HG02943 (cell line): ENCODE results near the gene TRIM46.

Experiments used
- ATAC-seq: cut with Tn5 transposase; IDR thresholded peaks from one replicate; pipeline ENCODE4 v1.9.1; 2021; ENCODE audit warnings: mild to moderate bottlenecking, low read depth, moderate library complexity; ENCODE audit not compliant: unreplicated experiment

TRIM46 gene

DNA sequence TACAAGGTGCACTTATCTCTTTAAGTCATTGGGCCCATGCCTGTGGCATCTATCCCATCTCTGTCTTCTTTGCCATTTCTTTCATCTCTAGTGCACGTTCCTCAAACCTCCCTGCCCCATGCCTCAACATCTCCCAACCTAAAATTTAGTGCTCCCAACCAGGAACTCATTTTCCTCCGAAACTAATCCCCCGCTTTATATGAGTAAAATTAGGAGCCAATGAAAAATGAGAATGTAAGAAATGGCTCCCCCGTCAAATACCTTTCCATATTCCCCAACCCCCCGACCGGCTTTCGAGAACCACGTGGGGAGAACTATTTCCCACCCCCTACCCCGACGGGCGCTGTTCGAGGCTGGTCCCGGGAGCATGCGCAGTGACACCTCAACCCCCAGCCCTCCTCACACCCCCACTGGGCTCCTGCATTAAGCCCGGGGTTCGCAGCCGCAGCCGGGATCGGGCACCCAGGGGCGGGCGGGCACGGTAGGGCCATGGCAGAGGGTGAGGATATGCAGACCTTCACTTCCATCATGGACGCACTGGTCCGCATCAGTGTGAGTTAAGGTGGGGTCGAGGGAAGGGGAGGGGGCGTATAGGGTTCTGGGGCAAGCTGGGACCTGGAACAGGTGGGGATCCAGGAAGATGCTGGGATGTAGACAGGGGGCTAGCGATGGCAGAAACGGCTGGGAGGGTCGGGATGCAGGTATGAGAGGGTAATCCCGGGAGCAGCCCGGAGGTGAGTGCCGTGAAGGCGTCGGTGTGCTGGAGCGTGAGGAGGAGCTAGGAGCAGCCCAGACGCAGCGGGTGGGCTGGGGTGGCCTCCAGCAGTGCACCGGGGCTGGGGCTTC, at the start of gene TRIM46:
TRIM46 (plus strand) TSS at position 372 of the 846 bp plus-strand sequence; CDS start at position 490, 118 bp downstream.
- ATAC-seq: no peak

GRCh38 chr1:155124503-155125463, 48.9 kb upstream of the TRIM46 start:
- no peak for ATAC-seq

GRCh38 chr1:155125511-155125945, 48.1 kb upstream of the TRIM46 start:
- no peak for ATAC-seq

DNA sequence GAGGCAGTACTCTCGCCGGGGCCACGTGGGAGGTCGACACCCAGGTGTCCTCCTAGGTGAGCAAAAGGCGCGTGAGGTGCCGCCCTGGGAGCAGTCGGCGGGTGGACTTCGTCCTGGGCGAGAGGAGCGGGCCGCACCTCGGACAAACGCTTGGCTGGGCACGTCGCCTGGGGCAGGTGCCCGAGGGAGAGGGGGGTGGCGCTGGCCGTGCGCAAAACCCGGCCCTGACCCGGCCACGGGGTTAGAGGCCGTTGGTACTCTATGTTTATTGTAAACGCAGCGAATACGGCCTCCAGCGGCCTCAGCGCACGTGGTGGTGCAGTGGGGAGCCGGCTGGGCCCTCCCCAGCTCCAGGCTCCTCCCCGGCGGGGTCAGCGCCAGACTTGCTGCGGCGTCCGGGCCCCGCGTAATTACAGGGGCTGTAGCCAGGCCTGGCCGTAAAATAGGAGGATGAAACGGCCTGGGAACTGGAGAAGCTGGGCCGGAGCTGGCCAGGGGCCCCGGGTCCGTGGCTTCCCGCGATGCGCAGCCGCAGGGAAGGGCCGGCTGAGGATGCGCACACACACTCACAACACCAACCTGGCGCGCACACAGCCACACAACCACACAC, 47.6 kb upstream of the TRIM46 start:
- no peak for ATAC-seq

GRCh38 chr1:155126556-155127104, 47.0 kb upstream of the TRIM46 start:
- no peak for ATAC-seq

DNA sequence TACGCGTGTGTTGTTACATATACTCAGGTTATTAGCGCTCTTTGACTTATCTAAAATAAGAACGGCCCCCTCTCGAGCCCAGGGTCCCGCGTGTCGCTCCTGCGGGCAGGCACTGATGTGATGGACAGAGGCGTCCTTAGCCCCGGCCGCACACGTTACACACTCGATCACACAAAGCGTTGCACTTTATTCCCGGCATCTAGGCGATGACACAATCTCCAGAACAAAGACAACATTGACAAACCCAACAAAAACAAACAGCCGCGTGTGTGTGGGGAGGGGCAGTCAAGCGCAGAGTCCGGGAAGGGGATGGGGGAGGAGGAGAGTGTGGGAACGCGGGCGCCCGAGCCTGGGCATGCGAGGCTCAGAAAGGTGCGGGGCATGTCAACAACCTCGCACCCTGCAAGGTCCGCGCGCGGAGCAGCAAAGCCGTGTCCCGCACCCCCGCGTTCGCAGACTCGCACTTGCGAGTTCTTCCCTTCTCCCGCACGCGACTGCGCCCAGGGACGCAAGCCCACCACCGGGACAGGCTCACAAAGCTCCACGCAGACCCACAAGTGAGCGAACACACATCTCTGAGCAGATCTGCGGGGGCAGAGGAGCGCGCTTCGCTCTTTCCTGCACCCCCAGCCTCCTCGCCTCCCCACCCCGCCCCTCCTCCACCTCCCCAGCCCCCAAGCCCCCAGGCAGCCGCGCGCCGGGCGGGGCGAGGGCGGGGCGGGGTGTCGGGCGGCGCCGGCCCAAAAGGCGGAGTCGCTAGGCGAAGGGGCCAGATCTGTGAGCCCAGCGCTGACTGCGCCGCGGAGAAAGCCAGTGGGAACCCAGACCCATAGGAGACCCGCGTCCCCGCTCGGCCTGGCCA, 46.3 kb upstream of the TRIM46 start, which contains the start of gene EFNA1:
EFNA1 (plus strand) TSS at position 772 of the 862 bp plus-strand sequence. CDS start 102 bp downstream, outside the sequence.
- ATAC-seq: no peak

GRCh38 chr1:155127967-155128754, 45.5 kb upstream of the TRIM46 start:
- ATAC-seq: no peak

GRCh38 chr1:155128755-155129473, 44.7 kb upstream of the TRIM46 start:
- no peak for ATAC-seq

GRCh38 chr1:155130272-155131006, 43.2 kb upstream of the TRIM46 start:
- no peak for ATAC-seq

DNA sequence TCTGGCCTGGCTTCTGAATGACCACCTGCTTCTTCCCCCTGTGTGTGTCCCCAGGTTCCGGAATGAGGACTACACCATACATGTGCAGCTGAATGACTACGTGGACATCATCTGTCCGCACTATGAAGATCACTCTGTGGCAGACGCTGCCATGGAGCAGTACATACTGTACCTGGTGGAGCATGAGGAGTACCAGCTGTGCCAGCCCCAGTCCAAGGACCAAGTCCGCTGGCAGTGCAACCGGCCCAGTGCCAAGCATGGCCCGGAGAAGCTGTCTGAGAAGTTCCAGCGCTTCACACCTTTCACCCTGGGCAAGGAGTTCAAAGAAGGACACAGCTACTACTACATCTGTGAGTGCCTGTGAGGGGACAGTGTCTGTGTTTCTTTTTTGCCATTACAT, 42.4 kb upstream of the TRIM46 start:
- no peak for ATAC-seq

DNA sequence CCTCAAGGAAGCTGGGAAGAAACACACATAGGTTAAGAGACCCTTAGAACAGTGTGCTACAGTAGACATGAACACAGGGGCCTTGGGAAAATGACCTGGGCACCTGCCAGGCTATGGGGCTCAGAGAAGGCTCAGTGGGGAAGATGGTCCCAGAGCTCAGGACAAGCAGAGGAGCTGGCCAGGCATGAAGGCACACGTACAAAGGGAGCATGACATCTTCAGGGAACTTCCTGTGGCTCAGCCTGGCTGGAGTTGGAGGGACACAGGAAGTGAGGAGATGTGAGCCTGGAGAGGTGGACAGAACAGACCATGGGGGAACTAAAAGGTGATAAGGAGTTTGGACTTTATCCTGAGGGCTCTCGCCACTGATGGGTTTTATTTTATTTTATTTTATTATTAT, 41.8 kb upstream of the TRIM46 start:
- no peak for ATAC-seq

DNA sequence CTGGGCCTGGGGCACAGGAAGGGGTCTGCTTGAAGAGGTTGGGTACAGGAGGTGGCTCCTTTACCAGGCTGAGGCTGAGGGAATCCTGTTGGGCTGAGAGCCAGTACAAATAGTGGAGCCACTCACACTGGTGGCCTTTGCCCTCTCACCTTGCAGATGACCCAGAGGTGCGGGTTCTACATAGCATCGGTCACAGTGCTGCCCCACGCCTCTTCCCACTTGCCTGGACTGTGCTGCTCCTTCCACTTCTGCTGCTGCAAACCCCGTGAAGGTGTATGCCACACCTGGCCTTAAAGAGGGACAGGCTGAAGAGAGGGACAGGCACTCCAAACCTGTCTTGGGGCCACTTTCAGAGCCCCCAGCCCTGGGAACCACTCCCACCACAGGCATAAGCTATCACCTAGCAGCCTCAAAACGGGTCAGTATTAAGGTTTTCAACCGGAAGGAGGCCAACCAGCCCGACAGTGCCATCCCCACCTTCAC, 39.8 kb upstream of the TRIM46 start:
- no peak for ATAC-seq

- no peak for ATAC-seq
Observed at GRCh38 chr1:155134322-155134721, 39.3 kb upstream of the TRIM46 start.

- no peak for ATAC-seq
Observed at GRCh38 chr1:155134880-155135414, 38.7 kb upstream of the TRIM46 start.

GRCh38 chr1:155135415-155136028, 38.1 kb upstream of the TRIM46 start, which contains the start of gene SLC50A1:
Gene SLC50A1 (plus strand): TSS chr1:155135852. CDS start chr1:155135912, 60 bp downstream.
- peak; percentile 71 for ATAC-seq

DNA sequence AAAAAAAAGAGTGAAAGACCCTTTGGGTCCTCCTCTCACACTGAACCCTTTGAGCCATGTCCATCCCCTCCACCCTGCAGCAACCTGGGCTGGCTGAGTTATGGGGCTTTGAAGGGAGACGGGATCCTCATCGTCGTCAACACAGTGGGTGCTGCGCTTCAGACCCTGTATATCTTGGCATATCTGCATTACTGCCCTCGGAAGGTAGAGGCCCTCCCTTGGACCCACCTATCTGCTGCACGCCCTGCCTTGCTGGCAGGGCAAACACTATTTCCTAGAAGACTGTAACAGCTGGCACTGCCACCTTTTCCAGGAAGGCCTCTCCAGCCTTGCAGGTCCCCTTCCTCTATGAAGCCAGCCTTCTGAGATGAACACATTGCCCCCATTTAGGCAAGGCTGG, 36.9 kb upstream of the TRIM46 start:
- no peak for ATAC-seq
